Hematopoietic multipotent progenitor cell treated with erythropoietin and hydrocortisone succinate and interleukin-3 and kit ligand, for 8 days (in vitro differentiated cells): ENCODE results near the gene JUP.
A peak's percentile ranks its signal among the peaks of the same experiment; 100 is the strongest.

Experiments
- DNase-seq: peaks from one replicate; pipeline ENCODE4 v3.0.0-alpha.2; 2015

The JUP gene

DNA sequence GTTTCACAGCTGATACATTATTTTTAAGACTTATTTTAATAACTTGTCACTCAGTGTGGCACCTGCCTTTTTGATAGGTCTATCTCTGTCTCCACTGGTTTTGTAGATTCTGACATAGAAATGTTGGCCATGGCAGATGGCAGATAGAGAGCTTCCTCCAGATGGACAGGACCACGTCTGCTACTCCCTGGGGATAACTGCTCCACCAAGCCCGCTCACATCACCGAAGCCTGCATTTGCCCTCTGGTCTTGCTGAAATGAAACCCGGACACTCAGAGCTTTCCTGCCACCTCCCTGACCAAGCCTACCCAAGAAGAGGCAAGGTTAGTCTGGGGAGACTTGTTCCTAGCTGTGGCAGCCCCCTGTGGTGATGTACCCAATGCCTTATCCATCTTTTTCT lies 35.6 kb downstream of the JUP start:
- DNase-seq: no peak

DNA sequence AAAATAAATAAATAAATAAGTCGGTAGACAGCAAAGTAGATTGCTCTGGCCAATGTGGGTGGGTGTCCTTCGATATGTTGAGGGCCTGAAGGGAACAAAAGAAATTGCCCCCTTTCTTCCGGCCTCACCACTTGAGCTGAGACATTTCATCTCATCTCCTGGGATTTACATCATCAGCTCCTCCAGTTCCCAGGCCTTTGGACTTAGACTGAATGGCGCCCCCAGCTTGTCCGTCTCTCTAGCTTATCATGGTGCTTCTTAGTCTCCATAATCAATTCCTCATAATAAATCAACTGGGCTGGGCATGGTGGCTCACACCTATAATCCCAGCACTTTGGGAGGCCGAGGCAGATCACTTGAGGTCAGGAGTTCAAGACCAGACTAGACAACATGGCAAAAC lies 38.2 kb downstream of the JUP start:
- DNase-seq: no peak

DNA sequence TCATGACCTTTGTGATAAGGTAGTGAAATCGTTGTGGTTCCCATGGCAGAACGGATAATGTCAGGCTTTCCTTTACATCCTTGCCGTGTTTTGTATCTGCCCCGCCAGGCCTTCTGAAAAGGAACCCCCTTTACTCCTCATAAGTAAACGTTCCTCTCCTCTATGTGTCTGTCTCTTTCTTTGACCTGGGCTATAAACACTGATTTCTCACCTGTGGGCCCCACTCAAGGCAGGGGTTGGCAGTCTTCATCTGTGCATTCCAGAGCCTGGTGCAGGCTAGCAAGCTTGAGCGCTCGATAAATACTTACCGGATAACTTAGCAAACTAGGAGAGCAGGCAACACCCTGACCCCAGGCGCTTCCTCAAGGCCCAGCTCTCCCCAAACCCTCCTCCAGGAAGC lies 44.8 kb downstream of the JUP start:
- DNase-seq: no peak

DNA sequence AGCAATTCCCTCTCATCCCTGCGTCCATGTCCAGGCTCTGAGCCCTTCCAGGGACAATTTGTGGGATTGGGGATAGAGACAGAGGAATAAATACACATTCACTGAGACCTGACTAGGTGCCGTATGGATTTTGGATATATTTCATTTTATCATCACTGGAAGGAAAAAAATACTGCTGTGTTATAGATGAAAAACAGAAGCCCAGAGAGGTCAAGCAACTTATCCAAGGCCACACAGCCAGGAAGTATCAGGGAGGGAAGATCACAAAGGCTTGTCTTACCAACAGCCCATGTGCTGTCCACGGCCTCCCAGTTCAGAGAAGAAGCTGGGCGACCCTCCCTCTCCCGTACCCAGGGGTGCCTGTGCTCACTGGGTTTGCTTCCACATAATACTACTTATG lies 46.0 kb downstream of the JUP start:
- no peak for DNase-seq

DNA sequence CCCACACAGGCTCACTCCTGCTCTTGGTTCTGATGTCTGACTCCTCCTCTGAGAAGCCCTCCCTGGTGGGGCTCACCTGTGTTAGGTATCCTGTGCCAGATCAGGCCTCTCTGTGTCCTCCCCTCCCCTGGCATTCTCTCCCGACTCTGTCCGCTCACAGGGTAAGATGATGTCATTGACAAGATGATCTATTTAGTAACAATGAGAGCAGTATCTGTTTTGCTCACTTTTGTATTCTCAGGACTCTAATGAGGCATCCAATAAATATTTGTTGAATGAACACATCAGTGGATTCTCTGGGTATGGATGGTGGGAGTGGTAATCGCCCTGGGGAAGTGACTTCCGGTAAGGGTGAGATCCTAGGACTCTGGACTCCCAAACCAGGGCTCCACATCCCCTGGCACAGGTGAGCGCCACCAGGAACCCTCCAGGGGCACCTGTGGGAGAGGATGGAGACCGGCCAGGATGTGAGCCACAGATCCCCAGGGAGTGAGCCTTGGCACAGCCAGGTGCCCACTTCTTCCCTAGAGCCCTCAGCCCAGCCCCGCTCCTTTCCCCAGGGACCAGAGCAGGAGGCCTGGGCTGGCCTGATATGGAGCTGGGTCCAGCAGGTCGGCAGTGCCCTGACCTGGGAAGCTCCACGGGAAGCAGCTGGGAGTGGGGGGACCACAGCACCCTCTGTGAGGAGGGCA lies 46.7 kb downstream of the JUP start:
- DNase-seq: no peak

DNA sequence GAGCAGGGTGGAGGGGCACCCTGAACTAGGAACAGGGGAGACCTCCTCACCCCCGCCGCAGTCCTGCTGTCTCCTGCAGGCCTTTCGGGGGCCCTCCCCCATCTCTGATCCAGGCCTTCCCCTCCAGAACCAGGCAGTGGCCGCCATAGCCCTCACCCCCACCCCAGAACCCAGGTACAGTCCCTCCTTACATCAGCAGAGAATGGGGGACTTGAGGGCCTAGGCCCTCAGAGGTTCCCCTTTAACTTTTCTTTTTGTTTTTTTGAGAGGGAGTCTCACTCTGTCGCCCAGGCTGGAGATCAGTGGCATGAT lies 47.8 kb downstream of the JUP start:
- DNase-seq: no peak

DNA sequence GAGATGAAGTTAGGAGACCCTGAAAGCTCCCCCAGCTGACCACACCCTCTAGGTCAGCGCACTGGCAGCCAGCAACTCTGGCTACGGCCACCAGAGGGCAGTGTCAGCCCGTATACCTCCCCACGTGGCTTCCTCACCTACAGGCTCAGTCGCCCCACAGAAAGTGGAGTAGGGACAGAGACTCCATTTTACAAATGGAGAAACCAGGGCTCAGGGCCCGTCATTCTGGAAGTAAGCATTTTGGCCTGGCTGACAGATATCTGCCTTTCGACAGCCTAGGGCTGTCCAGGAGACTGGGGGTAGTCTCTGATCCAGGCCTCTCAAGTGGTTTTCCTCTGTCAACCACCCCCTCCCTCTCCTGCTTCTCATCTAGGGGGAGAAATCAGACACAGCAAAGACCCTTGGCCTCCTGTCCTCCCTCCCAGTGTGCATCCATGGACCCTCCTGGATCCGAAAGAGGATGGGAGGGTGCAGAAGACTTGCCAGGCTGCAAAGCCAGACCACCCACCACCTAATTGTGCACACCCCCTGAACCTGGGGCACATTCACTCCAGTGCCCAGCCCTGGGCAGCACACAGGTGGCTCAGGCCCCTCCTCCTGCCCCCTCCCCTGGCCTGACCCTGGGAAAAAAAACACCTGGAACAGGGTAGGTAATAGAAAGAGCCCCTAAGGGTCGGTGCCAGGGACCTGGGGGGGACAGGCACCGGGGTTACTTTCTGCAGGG lies 48.3 kb downstream of the JUP start:
- peak; percentile 80 for DNase-seq

DNA sequence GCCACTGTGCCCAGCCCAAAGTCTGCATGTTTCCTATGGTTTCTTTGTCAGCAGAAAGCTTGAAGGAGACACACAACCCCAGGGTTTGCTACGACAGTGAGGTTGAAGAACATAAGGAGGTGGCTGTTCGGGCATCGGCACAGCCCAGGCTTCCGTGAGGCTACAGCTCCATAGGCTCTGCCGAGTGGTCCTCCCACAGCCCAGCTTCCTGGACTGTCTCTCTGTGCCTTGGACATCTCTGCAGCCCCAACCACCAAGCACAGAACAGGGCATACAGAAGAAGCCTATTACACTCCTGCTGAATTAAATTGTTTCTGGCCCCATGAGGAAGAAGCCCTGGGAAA lies 48.9 kb downstream of the JUP start:
- no peak for DNase-seq

DNA sequence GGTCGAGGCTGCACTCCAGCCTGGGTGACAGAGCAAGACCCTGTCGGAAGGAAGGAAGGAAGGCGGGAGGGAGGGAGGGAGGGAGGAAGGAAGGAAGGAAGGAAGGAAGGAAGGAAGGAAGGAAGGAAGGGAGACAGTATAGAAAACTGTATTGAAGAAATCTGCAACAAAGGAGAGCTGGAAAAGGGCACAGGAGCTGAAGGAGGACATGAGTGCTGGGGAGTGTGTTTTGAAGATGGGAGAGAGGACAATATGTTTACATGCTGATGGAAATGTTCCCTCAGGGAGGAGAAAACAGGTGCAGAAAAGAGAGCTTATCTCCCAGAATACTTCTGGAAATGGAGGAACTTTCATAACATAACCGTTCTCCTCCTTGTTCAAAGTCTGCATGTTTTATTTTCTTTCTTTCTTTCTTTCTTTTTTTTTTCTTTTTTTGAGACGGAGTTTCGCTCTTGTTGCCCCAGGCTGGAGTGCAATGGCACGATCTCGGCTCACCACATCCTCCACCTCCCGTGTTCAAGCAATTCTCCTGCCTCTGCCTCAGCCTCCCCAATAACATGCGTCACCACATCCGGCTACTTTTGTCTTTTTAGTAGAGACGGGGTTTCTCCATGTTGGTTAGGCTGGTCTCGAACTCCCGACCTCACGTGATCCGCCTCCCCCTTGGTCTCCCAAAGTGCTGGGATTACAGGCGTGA lies 49.4 kb downstream of the JUP start:
- DNase-seq: no peak

DNA sequence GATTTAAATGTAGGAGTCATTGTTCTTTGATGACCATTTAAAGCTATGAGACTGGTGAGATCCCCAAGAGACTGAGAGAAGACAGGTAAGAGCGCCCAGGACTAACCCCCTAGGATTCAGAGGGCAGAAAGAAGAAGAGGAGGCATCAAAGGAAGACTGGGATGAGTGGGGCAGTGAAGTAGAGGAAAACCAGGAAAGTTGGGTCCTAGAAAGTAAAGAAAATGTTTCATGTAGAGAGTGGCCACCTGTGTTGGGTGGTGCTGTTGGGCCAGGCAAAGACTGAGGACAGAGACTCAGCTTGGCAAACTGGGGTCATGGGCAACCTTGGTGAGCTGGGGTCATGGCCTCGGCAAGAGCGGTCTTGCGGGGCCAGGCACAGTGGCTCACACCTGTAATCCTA lies 50.8 kb downstream of the JUP start:
- no peak for DNase-seq

DNA sequence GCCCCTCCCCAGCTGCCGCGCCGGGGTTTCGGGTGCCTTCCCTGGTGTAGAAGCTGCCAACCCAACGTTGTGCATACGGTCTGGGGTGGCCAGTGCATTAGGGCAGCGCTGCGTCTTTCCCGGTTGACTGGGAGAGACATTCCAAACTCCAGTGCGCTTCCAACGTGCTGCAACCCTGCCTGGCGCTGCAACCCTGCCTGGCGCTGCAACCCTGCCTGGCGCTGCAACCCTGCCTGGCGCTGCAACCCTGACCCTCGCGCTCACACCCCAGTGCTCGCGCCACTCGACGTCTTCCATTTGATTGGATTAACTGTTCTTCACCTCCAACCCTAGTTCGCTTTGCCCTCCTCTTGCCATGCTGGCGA lies 51.6 kb downstream of the JUP start:
- DNase-seq: no peak

DNA sequence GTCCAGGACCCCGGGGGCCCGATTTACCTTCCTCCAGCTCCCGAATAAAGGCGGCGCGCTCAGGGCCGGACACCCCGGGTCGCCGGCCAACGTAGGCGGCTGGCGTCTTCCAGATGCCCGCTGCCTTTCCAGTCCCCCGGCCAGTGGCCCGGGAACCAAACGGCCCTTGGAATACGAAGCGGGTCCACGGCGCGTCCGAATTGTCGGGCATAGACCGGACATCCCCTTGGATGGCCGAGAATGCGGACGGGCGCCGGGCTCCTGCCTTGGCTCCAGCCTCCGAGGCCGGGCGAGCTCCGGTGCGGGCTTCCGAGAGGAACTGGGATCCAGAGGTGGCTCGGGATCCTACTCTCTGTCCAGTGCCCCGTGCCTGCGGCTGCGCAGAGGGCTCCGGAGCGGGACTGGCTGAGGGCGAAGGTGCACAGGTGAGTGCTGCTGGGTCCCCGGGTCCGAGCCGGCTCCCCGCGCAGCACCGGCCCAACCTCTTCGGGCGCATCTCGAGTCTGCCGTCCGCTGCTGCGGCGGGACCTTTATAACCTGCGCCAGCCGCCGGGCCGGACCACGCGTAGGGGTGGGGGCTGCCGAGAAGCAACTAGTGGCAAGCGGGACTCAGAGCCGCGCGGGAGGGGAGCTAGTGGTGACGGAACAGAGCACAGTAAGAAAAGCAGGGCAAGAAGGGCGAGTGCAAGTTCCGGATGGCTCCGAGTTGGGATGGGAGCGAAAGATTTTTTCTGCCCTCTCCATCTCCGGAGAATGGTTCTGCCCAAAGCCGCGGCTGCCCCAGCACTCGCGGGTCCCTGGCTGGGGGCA lies 52.2 kb downstream of the JUP start, which contains the start of gene HAP1:
Gene HAP1, minus strand, starts transcription at position 505 of the 810 bp plus-strand sequence. Its CDS starts 9 bp downstream, at position 496.
- no peak for DNase-seq

DNA sequence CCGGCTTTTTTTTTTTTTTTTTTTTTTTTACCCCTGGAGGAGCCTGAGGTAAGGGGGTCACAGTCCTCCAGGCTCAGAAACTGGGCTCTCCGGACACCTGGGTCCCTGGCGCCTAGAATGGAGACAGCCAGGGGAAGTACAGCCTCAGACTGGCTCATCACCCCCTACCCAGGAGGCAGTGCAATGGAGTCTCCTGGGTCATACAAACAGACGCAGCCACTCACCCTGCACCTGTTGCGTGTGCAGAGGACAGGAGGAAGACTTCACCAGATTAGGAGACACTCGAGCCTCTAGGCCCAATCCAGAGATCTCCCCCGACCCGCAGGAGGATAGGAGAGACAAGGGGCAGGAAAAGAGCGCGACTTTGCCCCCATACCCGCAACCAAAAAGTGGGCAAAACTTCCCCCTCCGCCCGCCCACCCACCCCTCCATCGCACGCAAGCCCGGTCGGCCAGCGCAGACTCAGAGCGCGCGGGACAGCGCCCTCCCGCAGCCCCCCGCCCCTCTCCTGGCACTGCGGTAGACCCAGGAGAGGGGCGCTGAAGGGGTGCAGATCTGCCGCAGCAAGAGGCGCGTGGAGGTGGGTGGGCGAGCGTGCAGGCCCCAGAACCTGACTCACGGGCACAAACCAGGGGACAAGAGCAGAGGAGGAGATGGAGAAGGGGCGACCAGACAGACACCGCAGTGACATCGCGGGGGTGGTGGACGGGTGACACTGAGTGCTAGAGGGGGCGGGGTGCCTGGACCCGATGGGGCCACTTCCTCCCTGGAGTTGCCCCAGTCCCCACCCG lies 53.0 kb downstream of the JUP start:
- DNase-seq: no peak

DNA sequence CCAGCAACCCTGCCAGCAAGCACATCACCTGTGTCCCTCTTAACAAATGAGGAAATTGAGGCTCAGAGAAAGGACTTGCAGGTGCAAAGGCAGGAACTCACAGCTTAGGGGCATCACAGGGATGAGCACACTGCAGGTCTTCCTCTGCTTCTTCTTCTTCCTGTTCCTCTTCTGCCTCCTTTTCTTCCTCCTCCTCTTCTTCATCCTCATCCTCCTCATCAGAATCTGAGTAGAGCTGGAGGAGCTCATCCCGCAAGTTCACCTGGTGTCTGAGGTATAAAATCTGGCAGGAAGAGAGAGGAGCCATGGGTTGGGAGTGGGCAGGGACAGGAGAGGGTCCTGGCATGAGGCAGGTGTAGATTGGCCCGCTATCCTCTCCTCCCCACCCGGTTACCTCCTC lies 54.7 kb downstream of the JUP start:
- no peak for DNase-seq

DNA sequence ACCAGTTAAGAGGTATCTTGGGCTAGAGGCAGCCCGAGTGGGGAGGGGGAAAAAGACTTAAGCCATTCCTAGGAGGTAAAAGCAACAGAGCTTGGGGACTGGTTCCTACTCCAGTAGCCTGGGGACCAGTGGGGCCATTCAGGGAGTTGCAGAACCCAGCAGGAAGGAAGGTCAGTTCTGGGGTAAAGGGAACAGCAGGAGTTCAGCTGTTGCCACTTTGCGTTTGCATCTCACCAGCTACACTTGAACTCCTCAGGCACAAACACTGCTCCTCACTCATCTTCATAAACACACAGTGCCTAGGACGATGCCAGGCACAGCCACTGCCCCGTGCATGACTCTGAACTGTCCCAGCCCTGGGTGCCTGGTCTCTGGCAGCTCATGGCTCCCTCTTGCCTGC lies 56.0 kb downstream of the JUP start:
- no peak for DNase-seq

DNA sequence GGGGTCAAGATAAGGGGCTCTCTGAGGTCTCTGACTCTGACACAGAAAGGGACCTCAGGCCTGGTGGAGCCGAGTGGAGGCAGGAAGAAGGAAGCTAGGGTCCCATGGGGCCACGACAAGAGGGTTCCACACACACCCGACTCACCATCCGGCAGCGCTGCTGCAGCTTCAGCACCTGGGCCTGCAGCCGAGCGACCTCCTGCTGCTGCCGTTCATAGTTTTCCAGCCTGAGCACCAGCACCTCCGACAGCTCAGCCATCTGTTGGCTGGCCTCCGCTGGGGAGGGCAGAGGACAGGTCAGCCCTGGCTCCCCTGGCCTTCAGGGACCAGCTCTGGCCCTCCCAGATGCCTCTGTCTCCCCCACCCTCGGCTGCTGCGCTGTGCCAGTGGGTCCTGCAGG lies 58.5 kb downstream of the JUP start:
- DNase-seq: no peak

DNA sequence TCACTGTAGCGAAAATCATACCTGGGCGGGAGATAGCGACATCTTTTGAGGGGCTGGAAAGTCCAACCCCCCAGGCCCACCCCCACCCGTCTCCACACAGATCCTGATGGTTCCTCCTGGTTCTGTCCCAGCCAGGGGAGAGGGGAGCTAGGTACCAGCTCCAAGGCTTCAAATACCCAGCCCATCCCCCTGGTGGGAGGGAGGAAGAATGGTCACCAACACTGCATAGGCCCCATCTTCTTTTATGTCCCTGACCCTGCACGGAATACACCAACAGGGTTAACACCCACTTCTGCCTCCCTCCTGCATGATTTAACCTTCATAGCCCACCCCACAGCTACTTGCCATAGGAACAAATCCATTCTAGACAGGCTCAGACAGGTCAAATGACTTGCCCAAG lies 61.4 kb downstream of the JUP start:
- DNase-seq: no peak

DNA sequence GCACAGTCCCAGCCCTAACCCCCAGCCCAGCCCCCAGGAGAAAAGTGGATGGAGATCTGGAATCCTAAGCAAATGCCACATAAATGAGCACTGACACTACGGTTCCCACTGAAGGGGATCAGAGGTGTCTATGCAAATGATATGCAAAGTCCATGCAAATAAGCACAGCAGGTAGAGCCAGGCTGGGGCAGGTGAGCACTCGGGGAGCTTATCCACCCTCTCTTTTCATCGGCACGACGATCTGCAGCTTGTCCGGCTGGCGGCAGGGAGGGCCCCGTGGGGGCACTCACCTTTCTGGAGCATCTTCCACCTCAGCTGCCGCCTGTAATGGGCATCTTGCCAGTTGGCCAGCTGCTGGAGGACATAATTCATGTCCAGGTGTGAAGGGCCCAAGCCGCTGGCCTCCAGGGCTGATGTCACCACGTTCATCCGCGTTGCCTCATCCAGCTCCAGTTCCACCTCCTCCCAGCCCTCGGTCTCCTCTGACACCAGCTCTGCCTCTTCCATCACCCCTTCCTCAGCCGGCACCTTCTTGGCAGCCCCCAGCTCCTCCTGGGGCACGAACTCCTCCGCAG lies 61.9 kb downstream of the JUP start:
- DNase-seq: no peak

DNA sequence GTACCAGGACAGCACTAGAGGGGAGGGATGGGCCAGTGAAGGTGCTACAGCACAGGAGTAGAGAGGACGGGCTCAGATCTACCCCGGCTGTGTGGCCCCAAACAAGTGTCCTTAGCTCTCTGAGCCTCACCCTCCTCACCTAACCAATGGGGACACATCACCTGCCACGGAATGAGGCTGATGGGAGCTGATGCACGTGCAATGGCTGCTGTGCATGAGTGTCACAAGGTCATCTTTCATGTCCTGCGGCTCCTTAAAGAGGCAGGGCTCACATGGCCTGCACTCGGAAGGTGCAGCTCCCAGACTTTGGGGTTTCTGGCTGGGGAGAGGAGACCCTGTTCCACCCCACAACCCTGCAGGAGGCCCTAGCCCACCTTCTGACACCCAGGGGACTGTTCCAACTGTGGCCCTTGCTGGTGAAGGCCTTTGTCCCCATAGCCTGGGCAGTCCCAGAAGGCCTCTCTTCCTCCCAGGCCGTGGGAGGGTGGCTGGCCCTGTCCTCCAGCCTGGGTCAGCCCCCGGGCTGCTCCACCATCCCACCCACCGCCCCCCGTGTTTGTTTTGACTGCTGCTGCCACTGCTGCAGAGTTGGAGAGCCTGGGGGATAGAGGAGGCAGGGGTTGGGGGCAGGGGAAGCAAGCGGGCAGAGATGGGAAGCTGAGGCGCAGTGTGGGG lies 62.6 kb downstream of the JUP start:
- no peak for DNase-seq

DNA sequence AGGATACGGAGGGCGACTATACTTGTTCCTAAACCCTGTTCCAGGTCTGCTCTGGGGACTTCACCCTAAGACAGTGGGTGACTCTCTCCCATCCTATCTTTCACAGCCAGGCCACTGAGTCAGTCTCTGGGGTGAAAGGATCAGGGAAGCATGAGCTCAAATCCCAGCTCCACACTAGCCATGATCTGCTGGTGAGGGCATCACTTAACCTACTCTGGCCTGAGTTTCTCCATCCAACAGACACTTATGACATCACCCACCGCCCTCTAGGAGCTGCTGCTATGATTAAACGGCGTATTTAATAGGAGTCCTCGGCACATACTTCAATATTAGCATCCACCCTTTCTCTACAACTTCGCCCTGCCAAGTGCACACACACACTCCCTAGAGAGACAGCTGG lies 64.3 kb downstream of the JUP start:
- no peak for DNase-seq

DNA sequence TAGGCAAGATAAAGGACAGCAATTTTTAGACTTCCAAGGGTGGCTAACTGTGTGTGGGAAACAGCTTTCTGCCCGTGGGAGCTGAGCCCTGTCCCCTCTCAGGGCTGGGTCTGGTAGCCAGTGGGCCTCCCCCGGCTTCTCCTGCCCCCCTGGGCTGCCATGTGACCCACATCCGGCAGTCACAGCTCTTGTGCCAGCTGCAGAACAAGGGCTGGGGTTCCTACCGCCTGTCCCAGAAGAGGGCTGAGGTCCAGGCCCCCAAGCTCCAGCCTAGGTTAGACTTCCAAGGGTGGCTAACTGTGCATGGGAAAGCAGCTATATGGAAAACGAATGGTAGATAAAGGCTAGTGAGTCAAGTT lies 68.2 kb downstream of the JUP start:
- DNase-seq: no peak
